ENCODE measurements around the gene SLC30A7.

DNA sequence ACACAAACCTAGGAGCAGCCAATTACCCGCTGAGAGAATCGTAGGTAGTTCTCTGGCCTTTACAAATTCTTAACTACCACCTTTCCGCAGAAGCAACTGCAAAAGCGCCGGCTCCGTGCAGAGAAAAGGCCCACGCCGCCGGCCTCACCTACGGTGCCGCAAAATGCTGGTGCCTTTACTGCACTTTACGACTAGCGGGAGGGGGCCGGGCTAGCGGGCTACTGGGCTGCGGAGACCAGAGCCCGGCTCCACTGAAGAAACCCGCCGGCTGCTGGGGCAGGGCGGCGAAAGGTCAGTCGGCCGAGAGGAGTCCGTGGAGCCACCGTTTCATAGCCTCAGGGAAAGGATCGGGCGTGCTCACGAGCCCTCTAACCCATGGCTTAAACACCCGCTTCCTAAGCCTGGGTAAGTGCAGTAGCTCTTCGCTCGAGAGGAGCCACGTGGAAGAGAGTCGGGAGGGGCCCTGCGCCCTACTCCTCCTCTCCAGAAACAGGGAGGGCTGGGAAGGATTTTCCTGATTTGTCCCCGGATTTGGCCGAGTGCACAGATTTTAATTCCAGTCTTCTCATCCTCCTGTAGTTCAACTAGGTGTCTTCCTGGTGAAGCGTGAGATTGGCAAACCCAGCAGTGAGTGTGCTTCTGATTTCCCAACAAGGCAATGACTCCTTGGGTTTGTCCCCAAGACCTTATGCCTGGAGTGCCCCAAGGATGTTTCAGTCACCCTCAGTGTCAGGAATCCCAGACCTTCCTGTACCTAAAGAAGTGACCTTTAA lies 130.0 kb downstream of the SLC30A7 start, which contains the start of gene DPH5:
- TF ChIP-seq, protein P1, sequence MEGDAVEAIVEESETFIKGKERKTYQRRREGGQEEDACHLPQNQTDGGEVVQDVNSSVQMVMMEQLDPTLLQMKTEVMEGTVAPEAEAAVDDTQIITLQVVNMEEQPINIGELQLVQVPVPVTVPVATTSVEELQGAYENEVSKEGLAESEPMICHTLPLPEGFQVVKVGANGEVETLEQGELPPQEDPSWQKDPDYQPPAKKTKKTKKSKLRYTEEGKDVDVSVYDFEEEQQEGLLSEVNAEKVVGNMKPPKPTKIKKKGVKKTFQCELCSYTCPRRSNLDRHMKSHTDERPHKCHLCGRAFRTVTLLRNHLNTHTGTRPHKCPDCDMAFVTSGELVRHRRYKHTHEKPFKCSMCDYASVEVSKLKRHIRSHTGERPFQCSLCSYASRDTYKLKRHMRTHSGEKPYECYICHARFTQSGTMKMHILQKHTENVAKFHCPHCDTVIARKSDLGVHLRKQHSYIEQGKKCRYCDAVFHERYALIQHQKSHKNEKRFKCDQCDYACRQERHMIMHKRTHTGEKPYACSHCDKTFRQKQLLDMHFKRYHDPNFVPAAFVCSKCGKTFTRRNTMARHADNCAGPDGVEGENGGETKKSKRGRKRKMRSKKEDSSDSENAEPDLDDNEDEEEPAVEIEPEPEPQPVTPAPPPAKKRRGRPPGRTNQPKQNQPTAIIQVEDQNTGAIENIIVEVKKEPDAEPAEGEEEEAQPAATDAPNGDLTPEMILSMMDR (IDR thresholded peaks at IDR 0.05) = no peak
- no peak for TF ChIP-seq ZFX (IDR thresholded peaks at IDR 0.05; ENCODE audit: borderline replicate concordance)
